BE2C (cell line): ENCODE data around the gene CREM.

Experiments
- DNase-seq: peaks from one replicate; pipeline ENCODE4 v3.0.0-alpha.2; 2020
- H3K27me3 ChIP-seq: fragments of 250-450 bp; sonication (Bioruptor Pico); 2 replicates; pipeline ENCODE4 v1.5.1; 2020; ENCODE audit warnings: mild to moderate bottlenecking
- H3K36me3 ChIP-seq: fragments of 250-450 bp; sonication (Bioruptor Pico); 2 replicates; pipeline ENCODE4 v1.5.1; 2020; ENCODE audit warnings: mild to moderate bottlenecking
- H3K4me1 ChIP-seq: fragments of 250-450 bp; sonication (Bioruptor Pico); 2 replicates; pipeline ENCODE4 v1.5.1; 2020
- H3K4me3 ChIP-seq: 2 replicates; pipeline ENCODE4 v1.5.1; 2011; ENCODE audit warnings: low read depth, low read length
- H3K9me3 ChIP-seq: fragments of 250-450 bp; sonication (Bioruptor Pico); 2 replicates; pipeline ENCODE4 v1.5.1; 2020
- CTCF ChIP-seq: IDR thresholded peaks from 2 replicates; pipeline ENCODE4 v1.5.1; 2012; ENCODE audit warnings: mild to moderate bottlenecking, low read depth, low read length

CREM gene

GRCh38 chr10:35161906-35162305 lies 35.3 kb downstream of the CREM start:
- Histone ChIP-seq H3K4me3 (no peak overlapping the region), H3K27me3 (no peaks in the 10 kb centered on the region), H3K36me3 (no peaks in the 10 kb centered on the region), H3K4me1 (no peaks in the 10 kb centered on the region), H3K9me3 (no peaks in the 10 kb centered on the region)
- DNase-seq: no peak
- no peak for TF ChIP-seq CTCF

GRCh38 chr10:35165136-35165535 lies 38.5 kb downstream of the CREM start:
- Histone ChIP-seq H3K36me3 (no peaks in the 10 kb centered on the region), H3K4me3 (no peak overlapping the region), H3K9me3 (no peaks in the 10 kb centered on the region), H3K4me1 (no peaks in the 10 kb centered on the region), H3K27me3 (no peaks in the 10 kb centered on the region)
- no peak for TF ChIP-seq CTCF
- DNase-seq: no peak

GRCh38 chr10:35165811-35166210 lies 39.2 kb downstream of the CREM start:
- Histone ChIP-seq H3K27me3 (no peaks in the 10 kb centered on the region), H3K36me3 (no peaks in the 10 kb centered on the region), H3K4me1 (no peaks in the 10 kb centered on the region), H3K4me3 (no peak overlapping the region), H3K9me3 (no peaks in the 10 kb centered on the region)
- TF ChIP-seq CTCF: no peak
- DNase-seq: no peak

GRCh38 chr10:35166607-35167006 lies 40.0 kb downstream of the CREM start:
- Histone ChIP-seq H3K36me3 (no peaks in the 10 kb centered on the region), H3K4me1 (no peaks in the 10 kb centered on the region), H3K9me3 (no peaks in the 10 kb centered on the region), H3K27me3 (no peaks in the 10 kb centered on the region), H3K4me3 (no peak overlapping the region)
- no peak for DNase-seq
- no peak for TF ChIP-seq CTCF

- H3K36me3 ChIP-seq: no peaks in the 10 kb centered on the region
- DNase-seq: no peak
- H3K9me3 ChIP-seq: no peaks in the 10 kb centered on the region
- H3K27me3 ChIP-seq: no peaks in the 10 kb centered on the region
- no peak overlapping the region for H3K4me3 ChIP-seq
- no peaks in the 10 kb centered on the region for H3K4me1 ChIP-seq
- TF ChIP-seq CTCF: no peak
These were observed 40.7 kb downstream of the CREM start for GRCh38 chr10:35167342-35167741.

- Histone ChIP-seq H3K27me3 (no peaks in the 10 kb centered on the region), H3K9me3 (no peaks in the 10 kb centered on the region), H3K4me3 (no peak overlapping the region), H3K4me1 (no peaks in the 10 kb centered on the region), H3K36me3 (no peaks in the 10 kb centered on the region)
- DNase-seq: no peak
- no peak for TF ChIP-seq CTCF
These were observed 45.5 kb downstream of the CREM start for GRCh38 chr10:35172146-35172545.
